DMS53 treated with DMSO at 0.1 percent for 48 hours (cell line): ENCODE results near the gene PAM.

Experiments used
- DNase-seq: peaks from one replicate; lab custom pipeline; 2025; ENCODE audit not compliant: unreplicated experiment; lab: John Stamatoyannopoulos, UW

Gene PAM

GRCh38 chr5:102777099-102777498 lies 22.0 kb downstream of the PAM start:
- no peak for DNase-seq

- no peak for DNase-seq
Measured at GRCh38 chr5:102778478-102778877, 23.4 kb downstream of the PAM start.

DNA sequence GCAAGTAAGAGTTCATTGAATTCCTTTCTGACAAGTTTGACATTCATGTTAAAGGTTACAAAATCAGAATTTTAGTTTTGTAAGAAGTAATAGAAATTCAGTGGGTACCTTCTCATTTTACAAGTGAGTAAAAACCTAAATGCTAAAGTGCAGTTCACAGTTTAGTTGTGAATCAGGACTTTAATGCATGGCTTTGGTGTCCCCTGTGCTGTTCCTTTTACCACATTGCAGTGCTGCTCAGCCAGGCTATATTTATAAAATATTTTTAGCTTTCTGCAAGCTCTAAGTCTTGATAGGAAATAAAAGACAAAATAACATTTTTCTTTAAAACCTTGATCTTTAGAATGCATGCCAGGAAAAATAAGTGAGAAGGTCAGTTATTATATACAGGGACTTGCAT lies 26.3 kb downstream of the PAM start:
- DNase-seq, result no peak

DNA sequence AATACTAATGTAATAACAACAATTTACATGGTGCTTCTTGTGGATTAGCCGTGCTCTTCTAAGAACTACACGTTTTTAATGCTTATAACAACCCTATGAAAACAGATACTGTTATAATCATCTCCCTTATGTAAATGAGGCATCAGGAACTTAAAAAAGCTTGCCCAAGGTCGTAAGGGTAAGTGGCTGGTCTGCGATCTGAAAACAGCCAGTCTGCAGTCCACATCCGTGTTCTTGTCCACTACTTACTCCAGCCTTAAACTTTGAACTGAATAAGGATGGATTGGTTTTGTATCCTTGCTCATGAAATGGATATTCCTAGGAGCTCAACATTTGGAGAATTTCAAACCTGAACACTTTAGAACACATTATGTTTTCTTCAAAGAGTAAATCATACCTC lies 26.7 kb downstream of the PAM start:
- no peak for DNase-seq

GRCh38 chr5:102782217-102782872 lies 27.2 kb downstream of the PAM start:
- no peak for DNase-seq

DNA sequence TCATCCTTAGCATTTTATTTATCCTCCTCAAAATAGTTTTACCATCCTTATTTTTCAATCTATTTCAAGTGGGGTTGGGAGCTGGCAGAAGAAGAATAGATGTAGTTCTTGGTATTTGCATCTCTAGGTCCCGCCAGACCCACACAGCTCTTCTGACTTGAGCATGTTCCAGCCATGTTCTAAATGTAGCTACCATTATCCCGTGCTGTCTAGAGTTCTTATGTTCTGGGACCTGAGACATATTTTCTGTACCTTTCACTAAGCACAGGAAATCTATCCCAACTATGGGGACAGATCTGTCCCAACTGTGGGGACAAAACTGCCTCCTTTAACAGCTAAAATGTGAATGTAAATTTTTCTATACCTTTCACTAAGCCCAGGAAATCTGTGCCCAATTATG lies 32.0 kb downstream of the PAM start:
- no peak for DNase-seq

DNA sequence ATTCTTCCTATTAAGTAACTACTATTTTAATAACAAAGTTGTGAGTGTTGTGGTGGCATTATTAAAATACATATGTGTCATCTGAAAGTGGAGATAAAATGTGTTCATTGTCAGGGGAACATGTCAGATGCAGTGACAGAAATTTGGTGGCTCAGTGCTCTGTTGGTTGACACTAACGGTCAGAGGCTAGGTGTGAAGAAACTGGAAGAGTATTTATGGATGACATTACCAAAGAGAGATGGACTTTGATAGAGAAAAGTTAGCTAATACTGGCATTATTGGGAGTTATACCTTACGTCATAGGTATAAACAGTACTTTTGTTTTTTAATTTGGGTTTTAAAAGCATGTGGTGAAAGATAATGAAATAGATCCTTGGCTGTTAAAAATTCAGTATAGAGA lies 33.7 kb downstream of the PAM start:
- no peak for DNase-seq

GRCh38 chr5:102789469-102789868 lies 34.4 kb downstream of the PAM start:
- no peak for DNase-seq

DNA sequence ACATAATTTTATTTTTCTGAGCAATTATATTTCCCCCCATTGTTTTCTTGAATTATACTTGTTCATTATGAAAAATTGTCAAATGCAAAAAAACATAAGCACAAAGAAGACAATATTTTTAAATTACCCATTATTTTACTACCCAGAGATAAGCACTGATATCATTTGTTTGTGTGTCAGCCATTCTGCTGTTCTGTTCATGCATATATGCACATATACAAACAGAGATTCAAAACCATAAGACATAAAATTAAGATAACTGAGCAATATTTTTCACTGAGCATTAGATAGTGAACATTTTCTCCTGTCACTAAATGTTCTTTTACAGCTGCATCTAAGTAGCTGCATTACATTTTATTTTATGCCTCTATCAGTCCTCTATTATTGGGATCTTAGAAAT lies 35.6 kb downstream of the PAM start:
- no peak for DNase-seq

DNA sequence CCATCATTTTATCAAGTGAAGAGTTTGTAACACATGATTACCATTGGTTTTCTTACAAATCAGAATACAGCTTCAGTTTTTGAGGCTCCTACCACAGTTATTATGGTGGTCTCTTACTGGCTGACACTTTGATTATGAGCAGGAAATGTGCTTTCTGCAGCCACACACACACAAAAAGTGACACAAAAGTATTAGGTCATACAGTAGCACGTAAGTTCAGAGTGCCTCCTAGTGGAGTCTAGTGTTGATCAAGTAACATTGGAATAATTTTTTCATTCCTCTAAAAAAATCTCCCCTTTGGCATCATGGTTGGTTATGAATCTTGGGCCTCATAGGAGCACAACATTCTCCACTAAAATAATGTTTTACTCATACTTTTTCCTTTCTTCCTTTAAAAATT lies 37.6 kb downstream of the PAM start:
- DNase-seq, result peak; percentile 22

- no peak for DNase-seq
Measured at GRCh38 chr5:102794047-102794446, 38.9 kb downstream of the PAM start.

DNA sequence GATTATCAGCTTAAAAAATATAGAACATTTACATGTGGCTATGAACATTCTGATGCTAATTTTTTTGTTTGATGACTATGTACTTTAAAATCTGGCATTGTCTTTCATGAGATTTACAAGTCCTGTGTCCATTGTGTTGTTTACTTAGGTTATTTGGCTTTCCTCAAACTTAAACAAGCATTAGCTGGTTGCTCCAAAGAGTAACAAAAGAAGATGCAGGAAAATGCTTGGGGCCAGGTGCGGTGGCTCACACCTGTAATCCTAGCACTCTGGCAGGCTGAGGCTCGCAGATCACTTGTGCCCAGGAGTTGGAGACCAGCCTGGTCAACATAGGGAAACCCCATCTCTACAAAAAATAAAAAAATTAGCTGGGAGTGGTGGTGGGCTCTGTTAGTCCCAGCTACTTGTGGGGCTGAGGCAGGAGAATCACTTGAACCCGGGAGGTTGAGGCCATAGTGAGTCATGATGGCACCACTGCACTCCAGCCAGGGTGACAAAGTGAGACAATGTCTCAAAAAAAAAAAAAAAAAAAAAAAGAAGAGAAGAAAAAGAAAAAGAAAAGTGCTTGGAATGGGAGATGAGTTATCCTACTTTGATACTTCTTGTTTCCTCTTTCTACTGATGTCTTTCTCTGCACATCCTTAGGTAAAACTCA lies 39.7 kb downstream of the PAM start:
- peak; percentile 66 for DNase-seq

GRCh38 chr5:102795526-102795925 lies 40.4 kb downstream of the PAM start:
- DNase-seq, result no peak

DNA sequence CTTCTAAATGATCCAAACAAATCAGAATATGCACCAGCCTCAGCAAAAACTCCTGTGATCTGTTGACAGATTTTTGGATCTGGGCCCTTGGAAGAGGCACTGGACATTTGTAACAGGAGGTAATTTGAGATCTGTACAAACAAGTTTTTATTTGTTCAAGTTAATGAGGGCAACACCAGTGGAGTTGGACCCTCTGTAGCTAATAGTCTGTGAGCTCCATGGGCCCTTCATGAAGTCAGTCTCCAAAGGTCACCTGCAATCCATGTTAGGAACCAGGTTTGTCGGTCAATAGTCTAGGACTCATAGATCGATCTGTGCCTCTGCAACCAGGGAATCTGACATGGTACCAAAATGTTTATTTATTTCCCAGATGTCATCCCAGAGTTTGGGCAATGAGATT lies 40.9 kb downstream of the PAM start:
- DNase-seq, result peak; percentile 85

- DNase-seq, result peak; percentile 58
Measured at GRCh38 chr5:102796498-102796897, 41.4 kb downstream of the PAM start.

DNA sequence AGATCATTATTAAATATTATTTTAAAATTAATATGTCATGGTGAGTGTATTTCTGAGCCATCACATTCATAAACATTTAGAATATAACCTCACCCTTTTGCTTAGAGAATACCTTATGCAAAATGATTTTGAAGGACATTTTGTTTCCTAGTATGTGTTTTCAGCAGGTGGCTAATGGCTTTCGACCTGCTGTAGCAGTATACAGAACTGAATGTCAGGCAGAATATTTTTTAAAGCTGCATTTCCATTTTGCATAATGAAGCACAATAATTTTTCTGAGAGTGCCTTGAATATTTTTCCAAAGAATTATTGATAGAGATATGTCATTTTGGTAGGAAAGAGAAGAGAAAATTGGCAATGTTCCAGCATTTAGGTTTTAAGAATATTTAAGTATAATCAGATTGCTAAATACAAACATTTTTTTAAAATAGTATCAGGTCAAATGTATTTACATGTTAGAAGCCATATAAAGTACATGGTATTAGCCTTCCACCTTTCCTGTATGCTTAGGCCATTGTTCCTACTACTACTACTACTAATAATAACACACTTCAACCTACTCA lies 42.3 kb downstream of the PAM start:
- DNase-seq, result no peak

DNA sequence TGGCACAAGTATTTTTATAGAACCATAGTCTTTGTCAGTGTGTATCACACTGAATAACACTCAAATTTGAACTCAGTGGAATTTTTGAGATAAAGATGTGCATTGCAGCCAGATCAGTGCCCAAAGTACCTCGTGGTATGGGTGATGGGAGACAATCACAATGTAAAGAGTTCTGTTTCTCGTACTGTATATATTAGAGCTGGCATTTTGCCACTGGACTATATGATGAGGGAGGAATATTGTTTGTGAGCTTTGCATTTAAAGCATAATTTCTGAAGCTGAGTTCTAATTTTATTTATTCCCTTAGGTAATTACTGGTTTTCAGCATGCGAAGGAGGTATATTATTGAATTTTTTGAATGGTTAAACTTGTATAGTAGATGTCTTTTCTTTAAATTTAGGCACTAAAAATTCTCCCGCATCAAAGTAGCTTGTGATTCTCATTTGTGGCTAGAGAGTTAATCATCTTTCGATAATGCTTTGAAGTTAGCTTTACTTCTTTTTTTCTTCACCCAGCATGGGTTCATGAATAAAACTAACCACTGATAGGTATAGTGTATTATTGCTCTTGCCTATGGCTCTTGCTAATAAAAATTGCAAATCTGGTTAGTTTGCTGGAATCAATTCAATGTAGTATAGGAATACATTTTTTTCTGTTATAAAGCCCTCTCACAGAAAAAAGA lies 43.1 kb downstream of the PAM start:
- no peak for DNase-seq

- DNase-seq, result no peak
Measured at GRCh38 chr5:102799017-102799416, 43.9 kb downstream of the PAM start.

DNA sequence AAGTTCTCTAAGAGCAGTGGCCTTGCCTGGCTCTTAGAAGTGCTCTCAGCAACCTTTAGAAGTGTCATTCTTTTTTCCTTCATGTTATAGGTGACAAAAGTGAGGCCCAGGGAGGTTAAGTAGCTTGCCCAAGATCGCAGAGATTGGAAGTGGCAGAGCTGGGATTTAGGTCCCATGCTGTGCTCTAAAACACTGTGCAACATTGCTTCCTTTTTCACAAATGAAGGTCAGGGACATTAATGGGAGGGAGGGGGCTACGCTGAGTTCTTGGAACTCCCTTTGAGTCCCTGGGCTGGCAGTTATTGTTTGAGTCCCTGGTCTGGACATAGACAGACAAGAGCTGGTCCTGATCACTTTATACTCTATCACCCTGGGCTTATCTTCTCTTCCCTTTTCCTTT lies 45.3 kb downstream of the PAM start:
- DNase-seq, result no peak

DNA sequence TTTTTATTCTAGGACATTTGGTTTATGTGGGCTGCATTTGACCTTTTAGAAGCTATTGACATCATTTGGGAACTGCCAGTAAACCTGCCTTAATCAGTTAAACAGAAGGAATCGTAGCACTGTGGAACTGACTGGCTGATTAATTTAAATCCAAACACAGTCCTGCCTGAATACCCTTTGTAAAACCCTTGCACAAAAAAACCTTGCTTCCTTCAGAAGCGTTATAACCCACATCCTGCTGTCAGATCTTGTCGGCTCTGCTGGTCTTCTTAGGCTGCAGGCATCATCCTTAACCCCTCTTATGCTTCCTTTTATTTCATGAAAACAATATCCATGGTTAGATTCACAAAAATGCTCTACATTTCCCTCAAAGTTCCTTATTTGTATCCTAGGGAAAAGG lies 46.3 kb downstream of the PAM start:
- DNase-seq, result no peak

GRCh38 chr5:102802708-102803458 lies 47.8 kb downstream of the PAM start:
- no peak for DNase-seq
